NCI-H82 (cell line): ENCODE results near the gene RCCD1.
A peak's percentile ranks its signal among the peaks of the same experiment; 100 is the strongest.
"Not testable (repeated sequence)": the region's sequence is repeated elsewhere in the genome, so short reads cannot be mapped to it uniquely, and the experiment has no call there.

Experiments used
- DNase-seq: peaks from one replicate; lab custom pipeline; 2025; lab: John Stamatoyannopoulos, UW

Gene RCCD1

GRCh38 chr15:90918034-90918788, 36.5 kb upstream of the RCCD1 start:
- DNase-seq, result no peak

- no peak for DNase-seq
These were observed 35.8 kb upstream of the RCCD1 start for GRCh38 chr15:90918835-90919234.

GRCh38 chr15:90921887-90922286, 32.8 kb upstream of the RCCD1 start:
- DNase-seq, result no peak

GRCh38 chr15:90922712-90923322, 31.9 kb upstream of the RCCD1 start:
- not testable (repeated sequence) for DNase-seq

GRCh38 chr15:90924375-90924774, 30.3 kb upstream of the RCCD1 start:
- DNase-seq, result peak; percentile 61

GRCh38 chr15:90926766-90927165, 27.9 kb upstream of the RCCD1 start:
- not testable (repeated sequence) for DNase-seq

- not testable (repeated sequence) for DNase-seq
These were observed 26.6 kb upstream of the RCCD1 start for GRCh38 chr15:90928106-90928505.

- no peak for DNase-seq
These were observed 25.3 kb upstream of the RCCD1 start for GRCh38 chr15:90929246-90930019.

- peak; percentile 35 for DNase-seq
These were observed 23.7 kb upstream of the RCCD1 start for GRCh38 chr15:90930861-90931574.

GRCh38 chr15:90931575-90931827, 23.2 kb upstream of the RCCD1 start:
- no peak for DNase-seq

- peak; percentile 92 for DNase-seq
These were observed 22.6 kb upstream of the RCCD1 start, which contains the start of gene HDDC3 for GRCh38 chr15:90931828-90932659. Gene HDDC3 (minus strand): TSS chr15:90932549. CDS start chr15:90932540, 9 bp downstream.

- no peak for DNase-seq
These were observed 22.1 kb upstream of the RCCD1 start for GRCh38 chr15:90932660-90932991.

GRCh38 chr15:90933301-90933700, 21.4 kb upstream of the RCCD1 start:
- no peak for DNase-seq

GRCh38 chr15:90934256-90934948, 20.3 kb upstream of the RCCD1 start:
- peak; percentile 91 for DNase-seq

GRCh38 chr15:90934949-90935751, 19.5 kb upstream of the RCCD1 start, which contains the start of gene UNC45A:
Gene UNC45A (plus strand): TSS chr15:90935285. CDS start chr15:90935325, 40 bp downstream.
- DNase-seq, result peak; percentile 93

- DNase-seq, result no peak
These were observed 17.9 kb upstream of the RCCD1 start for GRCh38 chr15:90936823-90937222.

- no peak for DNase-seq
These were observed 16.4 kb upstream of the RCCD1 start for GRCh38 chr15:90938261-90938660.

GRCh38 chr15:90939756-90940155, 14.9 kb upstream of the RCCD1 start:
- DNase-seq, result no peak

GRCh38 chr15:90941038-90941437, 13.6 kb upstream of the RCCD1 start:
- DNase-seq, result no peak
